Measurements from ENCODE around the gene LIMS4.
"Not testable (repeated sequence)": the region's sequence is repeated elsewhere in the genome, so short reads cannot be mapped to it uniquely, and the experiment has no call there.

The LIMS4 gene

DNA sequence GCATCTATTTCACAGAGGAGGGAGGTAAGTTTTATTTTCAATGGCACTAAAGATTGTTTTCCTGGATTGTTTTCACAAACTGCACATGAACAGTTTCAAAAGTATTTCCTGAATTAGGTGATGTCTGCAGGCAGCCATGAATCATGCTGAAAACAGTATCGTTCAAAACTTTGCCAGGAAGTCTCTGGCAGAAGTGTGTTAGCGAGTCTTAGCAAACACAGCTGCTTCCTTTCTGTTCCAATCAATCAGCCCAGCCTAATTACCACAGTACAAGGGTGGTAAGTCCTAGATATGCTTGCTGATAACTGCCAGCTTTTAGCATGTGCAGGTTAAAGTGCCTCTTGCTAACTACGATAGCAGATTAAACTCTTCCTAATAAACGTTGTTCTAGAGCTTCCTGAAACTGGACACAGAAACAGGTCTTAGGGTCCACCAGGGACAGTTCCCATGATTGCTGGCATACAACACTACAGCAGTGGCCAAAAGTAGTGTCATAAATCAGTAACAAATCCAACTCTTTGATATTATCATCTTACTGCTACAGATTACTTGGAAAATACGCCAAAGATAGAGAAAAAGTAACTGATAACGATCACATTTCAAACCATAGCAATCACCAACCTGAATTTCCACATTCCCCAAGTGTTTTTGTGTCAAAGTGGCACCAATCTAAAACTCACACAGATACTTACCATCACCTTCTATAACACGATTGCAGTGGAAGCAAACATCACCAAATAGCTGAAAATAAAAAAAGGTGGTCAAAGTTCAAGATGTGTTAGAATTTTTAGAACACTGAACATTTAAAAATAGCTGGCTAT lies 23.3 kb downstream of the LIMS4 start:
- not testable (repeated sequence) for DNase-seq

DNA sequence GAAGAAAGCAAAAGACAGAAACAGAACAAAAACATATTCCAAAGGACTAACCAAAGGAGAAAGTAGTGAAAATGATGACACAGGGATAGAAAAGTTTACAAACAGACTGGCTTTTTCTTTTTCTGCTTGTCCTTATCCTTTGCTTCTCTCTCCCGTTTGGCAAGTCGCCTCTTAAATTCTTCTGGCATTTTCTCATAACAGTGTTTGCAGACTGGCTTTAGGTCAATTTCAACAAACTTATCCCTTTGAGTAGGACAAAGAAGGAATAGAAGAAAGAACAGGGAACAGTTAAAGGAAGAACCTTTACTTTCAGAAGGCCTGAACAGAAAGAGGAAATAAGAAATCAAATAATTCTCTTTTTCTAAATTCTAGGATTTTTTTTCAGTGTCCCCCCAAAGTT lies 26.0 kb downstream of the LIMS4 start:
- not testable (repeated sequence) for DNase-seq

DNA sequence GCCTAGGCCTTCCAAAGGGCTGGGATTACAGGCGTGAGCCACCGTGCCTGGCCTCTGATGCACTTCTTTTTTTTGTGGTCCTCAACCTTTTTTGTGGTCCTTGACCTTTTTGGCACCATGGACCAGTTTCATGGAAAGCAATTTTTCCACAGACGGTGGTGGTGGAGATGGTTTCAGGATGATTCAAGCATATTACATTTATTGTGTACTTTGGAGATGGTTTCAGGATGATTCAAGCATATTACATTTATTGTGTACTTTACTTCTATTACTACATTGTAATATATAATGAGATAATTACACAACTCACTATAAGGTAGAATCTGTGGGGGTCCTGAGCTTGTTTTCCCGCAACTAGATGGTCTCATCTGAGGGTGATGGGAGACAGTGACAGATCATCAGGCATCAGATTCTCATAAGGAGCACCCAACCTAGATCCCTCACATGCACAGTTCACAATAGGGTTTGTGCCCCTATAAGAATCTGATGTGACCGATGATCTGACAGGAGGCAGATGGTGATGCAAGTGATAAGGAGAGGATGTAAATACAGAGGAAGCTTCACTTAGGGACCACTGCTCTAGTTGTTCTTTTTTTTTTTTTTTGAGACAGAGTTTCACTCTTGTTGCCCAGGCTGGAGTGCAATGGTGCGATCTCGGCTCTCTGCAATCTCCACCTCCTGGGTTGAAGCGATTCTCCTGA lies 29.2 kb downstream of the LIMS4 start:
- not testable (repeated sequence) for DNase-seq

DNA sequence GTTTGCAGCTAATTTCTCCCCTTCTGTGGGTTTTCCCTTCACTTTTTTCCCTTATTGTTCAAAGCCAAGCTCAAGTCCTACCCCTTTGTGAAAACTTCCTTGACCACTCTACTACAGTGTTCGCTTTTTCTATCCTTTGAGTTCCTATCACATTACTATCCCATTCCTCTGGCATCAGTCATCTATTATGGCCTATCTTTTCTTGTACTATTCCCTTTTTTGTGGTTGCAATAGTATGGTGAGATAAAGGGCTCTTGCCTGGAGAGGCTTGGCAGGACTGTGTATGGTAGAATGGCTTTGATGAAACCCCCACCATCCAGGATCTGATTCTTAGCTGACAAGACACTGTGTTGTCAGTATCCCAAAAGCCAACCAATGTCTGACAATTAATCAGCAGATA lies 30.7 kb downstream of the LIMS4 start:
- DNase-seq = not testable (repeated sequence)

DNA sequence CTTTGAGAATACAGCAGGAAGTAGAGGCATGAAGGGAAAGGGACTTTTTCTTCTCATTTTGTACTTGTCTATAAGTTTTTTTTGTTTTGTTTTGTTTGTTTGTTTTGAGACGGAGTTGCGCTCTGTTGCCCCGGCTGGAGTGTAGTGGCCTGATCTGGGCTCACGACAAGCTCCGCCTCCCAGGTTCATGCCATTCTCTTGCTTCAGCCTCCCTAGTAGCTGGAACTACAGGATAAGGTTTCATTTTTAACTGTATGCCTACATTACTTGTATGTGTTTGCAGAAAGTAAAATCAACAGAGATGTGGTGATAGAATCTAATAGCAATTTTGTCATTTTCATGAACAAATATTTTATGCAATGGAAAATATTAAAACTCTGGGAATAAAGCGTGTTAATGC lies 38.1 kb downstream of the LIMS4 start:
- not testable (repeated sequence) for DNase-seq

DNA sequence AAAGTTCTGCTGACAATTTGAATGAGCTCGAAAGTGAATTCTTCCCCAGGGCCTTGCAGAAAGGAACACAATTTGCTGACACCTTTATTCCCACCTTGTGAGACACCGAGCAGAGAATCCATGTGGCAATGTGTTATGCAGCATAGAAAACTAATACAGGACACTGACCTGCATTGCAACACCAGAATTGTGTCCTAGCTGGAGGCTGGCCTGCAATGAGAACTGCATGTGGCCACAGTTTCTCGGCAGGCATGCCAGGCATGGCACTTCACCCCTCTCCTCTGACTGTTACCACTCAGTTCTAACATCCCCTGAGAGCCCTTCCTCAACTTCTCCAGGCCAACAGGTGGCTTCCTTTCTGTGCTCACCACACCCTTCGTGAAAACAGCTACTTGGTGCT lies 46.9 kb downstream of the LIMS4 start:
- DNase-seq = not testable (repeated sequence)

DNA sequence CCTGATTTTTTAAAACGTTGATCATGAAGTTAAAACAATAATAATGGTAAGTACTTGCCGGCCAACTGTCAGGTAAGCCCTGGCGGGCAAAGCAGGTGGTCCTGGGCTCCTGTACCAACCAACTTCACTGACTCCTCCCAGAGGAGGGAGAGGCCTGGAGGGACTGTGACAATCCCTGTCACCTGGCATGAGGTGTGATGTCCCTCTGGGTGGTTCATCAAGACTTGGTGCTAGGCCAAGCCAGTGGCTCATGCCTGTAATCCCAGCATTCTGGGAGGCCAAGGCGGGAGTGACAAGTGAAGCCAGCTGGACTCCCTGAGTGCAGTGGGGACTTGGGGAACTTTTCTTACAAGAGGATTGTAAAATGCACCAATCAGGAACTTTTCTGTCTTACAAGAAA lies 48.2 kb downstream of the LIMS4 start:
- not testable (repeated sequence) for DNase-seq

DNA sequence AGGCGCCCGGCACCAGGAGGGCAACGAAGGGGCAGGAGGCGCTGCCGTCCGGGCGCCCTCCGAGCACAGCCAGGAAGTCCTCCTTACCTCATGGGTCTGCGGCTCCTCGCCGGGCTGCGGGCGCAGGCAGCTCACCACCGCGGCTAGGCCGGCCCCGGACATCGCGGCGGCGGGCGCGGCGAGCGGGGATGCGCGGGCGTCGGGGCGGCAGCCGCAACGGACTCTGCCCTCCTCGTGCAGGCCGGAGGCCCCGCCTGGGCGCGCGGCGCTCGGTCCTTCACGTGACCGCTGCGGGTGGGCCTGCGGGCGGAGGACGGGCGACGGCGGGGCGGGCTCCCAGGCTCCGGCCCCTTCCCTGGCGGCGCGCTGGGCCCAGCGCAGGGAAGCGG lies 49.0 kb downstream of the LIMS4 start:
- not testable (repeated sequence) for DNase-seq

DNA sequence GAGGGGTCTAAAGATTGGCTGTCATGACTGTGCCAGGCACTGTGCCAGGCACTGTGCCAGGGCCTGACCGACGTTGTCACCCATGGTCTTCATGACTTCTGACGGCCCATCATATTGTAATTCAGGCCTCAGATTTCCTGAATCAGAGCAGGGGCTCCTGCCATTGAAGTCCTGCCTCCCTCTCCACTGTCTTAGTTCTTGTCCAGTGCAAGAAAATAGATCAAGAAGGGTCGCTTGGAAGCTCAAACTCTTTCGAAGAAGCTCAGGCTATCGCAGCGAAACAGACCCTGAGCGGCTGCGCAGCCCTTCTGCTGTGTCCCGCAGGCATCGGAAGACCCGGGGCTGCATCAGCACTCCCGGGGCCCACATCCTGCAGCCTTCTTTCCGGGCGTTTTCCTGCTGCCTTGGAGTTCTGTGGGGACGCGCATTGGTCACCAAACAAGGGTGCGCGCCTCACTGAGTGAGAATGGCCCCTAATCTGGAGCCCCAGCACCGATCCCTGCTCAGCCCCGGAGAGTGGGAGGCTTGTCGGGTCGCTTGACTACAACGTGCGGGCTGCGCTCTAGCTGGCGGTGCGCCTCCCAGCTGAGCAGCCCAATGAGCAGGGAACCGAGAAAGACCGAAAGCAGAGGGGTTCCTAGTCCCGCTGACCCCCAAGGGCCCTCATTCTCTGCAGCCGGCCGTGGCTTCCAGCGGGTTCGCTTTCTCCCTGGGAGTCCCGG lies 49.6 kb downstream of the LIMS4 start:
- DNase-seq = not testable (repeated sequence)

DNA sequence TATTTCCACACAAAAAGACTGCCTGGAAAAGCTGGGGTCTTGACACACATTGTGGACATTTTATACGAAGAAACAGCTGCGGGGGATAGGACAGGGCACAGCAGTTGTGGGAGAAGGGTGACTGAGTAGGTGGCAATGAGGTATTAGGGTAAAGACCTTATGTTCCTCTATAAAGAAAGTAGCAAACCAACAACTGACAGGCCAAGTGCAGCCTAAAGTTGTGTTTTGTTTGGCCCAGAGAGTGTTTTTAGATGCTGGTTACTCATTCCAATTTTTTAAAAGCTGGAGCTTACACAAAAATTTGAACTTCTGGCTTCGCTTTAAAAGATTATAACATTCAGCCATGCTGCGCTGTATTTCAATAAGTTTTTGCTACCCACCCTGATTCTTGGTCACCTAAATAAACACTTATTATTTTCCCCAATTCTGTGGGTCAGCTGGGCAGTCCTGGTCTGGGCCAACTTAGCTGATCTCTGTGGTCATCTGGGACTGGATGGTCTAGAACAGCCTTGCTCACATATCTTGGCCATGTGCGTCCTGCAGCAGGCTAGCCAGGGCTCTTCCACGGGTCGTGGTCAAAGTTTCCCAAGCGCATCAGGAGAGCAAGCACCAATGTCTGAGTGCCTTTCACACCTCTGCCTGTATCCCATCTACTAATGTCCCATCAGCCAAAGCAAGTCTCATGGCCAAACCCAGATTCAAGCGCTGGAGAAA lies 51.8 kb downstream of the LIMS4 start:
- not testable (repeated sequence) for DNase-seq

DNA sequence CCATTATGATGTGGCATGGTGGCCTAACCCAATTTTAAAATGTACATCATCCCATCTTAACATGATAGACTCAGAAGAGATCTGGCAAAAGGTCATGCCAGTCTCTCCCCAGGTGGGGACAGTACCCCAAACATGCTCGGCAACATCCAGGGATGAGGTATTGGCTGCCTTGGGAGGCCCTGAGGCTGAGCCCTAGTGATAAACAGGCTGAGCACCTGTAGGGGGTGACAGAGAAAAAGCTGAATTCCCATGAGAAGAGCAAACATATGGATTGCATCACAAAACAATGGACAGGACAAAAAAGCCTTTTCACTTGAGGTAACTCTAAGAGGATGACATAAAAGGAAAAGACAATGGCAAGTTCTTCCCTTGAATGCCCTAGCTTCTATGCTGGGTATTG lies 65.5 kb downstream of the LIMS4 start:
- not testable (repeated sequence) for DNase-seq

DNA sequence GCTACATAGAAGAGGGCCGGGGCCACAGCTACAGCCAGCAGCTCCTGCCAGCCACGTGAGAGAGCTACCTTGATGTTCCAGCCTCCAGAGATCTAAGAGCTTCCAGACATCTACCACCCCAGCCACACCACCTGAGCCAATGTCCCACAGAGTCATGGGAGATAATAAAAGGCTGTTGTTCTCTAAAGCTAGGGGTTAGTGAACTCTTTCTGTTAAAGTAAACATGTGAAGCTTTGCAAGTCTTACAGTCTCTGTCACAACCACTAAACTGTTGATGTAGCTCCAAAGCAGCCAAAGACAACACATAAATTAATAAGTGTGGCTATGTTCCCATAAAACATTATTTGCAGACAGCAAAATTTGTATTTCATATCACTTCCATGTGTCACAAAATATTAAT lies 67.6 kb downstream of the LIMS4 start:
- DNase-seq = not testable (repeated sequence)

DNA sequence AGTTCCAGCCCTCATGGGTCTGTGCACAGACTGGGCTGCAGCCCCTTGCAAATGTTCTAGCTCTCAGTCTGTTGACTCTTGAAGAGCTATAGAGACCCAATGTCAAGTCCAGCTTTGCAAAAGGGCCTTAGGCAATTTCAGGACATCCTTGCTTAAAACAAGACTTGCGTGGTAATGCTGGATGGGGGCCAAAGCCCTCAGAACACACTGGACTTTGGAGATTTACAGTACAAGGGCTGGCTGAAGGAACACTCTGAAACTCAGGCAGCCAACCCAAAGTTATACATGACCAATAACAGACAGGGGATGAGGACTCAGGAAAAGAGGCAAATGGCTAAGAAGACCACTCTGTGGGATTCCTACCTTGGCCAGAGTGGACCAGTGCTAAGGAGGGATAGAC lies 68.4 kb downstream of the LIMS4 start:
- DNase-seq = not testable (repeated sequence)

DNA sequence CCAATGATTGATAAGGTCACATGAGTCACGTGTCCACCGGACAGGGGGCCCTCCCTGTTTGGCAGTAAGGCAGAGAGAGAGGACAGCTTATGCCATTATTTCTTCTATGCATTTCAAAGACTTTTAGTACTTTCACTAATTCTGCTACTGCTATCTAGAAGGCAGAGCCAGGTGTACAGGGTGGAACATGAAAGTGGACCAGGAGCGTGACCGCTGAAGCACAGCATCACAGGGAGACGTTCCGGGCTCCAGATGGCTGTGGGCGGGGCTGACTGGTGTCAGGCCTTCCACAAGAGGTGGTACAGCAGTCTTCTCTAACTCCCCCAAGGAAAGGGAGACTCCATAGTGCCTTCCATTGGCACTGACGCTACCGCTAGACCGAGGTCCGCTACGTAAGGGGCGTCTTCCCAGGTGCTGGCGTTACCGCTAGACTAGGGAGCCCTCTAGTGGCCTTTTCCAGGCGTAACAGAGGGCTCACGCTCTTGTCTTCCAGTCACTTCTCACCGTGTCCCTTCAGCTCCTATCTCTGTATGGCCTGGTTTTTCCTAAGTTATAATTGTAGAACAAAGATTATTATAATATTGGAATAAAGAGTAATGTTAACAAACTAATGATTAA lies 71.5 kb downstream of the LIMS4 start:
- DNase-seq = not testable (repeated sequence)

DNA sequence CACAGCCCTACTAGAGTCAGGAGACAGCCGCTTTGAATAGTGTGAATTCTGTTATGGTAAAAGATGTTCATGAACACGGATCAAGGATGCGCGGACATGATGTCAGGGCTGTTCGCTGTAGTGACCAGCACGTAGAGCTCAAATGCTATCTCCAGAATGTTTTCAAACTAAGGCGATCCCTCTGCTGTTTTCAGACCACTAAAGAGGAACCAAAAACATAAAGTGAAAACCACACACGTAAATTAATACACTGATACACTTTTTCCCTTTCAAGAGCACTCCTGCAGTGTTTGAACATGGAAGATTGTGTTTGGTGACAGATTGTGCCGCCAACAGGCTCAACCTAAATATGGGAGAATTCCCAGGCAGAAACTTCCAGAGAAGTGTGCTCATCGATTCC lies 73.2 kb downstream of the LIMS4 start:
- DNase-seq = not testable (repeated sequence)

DNA sequence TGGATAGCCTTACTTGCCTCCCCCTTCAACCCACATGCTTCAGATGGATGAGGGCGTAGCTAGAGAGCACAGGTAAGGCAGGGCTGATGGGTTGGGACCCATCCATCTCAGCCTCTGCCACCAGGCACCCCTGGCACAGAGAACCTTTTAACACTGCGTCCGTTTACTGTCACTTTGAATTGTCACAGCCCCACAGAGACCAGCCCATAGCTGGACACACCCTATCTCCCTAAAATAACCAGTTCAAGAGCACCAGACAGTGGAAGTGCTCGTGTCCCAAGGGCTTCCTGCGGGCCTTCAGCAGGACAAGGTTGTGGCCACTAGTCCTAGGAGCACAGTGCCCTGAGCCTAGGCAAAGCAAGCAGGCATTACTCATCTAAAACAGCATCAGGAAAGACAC lies 76.6 kb downstream of the LIMS4 start:
- not testable (repeated sequence) for DNase-seq
